GM23248 (cell line): ENCODE results near the gene DICER1.

ENCODE experiments used
- EZH2 ChIP-seq: fragments of 200-600 bp; sonication (generic); IDR thresholded peaks from 2 replicates; pipeline ENCODE4 v1.6.1; 2018; ENCODE audit warnings: antibody characterized with exemption, mild to moderate bottlenecking; ENCODE audit not compliant: insufficient read depth, poor library complexity, severe bottlenecking
- EZH2phosphoT487 ChIP-seq: fragments of 200-600 bp; sonication (generic); IDR thresholded peaks from 2 replicates; pipeline ENCODE4 v1.6.1; 2018; ENCODE audit warnings: antibody characterized with exemption, moderate library complexity, mild to moderate bottlenecking, low read depth; ENCODE audit not compliant: insufficient read depth

GRCh38 chr14:95044463-95045105 lies 112.7 kb downstream of the DICER1 start:
- TF ChIP-seq EZH2 (no peak), EZH2phosphoT487 (no peak)
